GM12878 (cell line): ENCODE measurements around the gene FHOD3. TPM values are rescaled to one million over a fixed set of nuclear protein-coding genes. Genes with fewer than 3 reads are reported as not detected.

Experiments
- ATAC-seq: fragments of 200-7000 bp; cut with Tn5 transposase; 3 replicates; pipeline ENCODE4 v1.9.1; 2020; ENCODE audit warnings: mild to moderate bottlenecking, moderate library complexity
- BruUV-seq: library from RNA; stranded (reverse); fragments of 400-500 nt; replicated peaks from 2 replicates; lab custom pipeline; 2021; lab: Mats Ljungman, UMichigan
- CTCF ChIA-PET: fragments of 300-600 bp; sonication (Branson Sonifier 250); formaldehyde crosslinking; extraction: SDS; loops from one replicate; lab custom pipeline; 2021; ENCODE audit warnings: inconsistent platforms; lab: Yijun Ruan, JAX
- POLR2A ChIA-PET: fragments of 350-600 bp; formaldehyde crosslinking; extraction: SDS; loops from one replicate; lab custom pipeline; 2021; ENCODE audit warnings: inconsistent platforms; lab: Charles Lee
- RAD21 ChIA-PET: fragments of 300-600 bp; sonication (Branson Sonifier 250); formaldehyde crosslinking; loops from one replicate; lab custom pipeline; 2023; ENCODE audit warnings: antibody characterized with exemption; ENCODE audit not compliant: unreplicated experiment; lab: Charles Lee
- SMC1A ChIA-PET: fragments of 300-600 bp; sonication (Branson Sonifier 250); formaldehyde crosslinking; loops from one replicate; lab custom pipeline; 2023; ENCODE audit not compliant: unreplicated experiment, uncharacterized antibody; lab: Charles Lee
- DNase-seq: peaks from one replicate; pipeline ENCODE4 v3.0.0-alpha.2; 2011; ENCODE audit warnings: low read depth, low spot score
- FAIRE-seq: peaks from 3 replicates; lab custom pipeline; 2011; peaks lifted over from hg19 to GRCh38; lab: Jason Lieb, UNC
- H2AFZ ChIP-seq: 2 replicates; pipeline ENCODE4 v1.6.0; 2011; ENCODE audit warnings: low read depth, low read length, control low read depth; ENCODE audit not compliant: control insufficient read depth
- H3K27ac ChIP-seq: 2 replicates; pipeline ENCODE4 v1.5.1; 2011; ENCODE audit warnings: control low read depth; ENCODE audit not compliant: control insufficient read depth, insufficient read depth
- H3K27me3 ChIP-seq, 2 experiments: replicated peaks in 1 of 2; 2 replicates each; pipeline versions ENCODE4 v1.6.0 to v1.6.1; 2011; ENCODE audit warnings: low read length in 1 of 2; ENCODE audit not compliant: control insufficient read depth in 2 of 2, insufficient read depth in 2 of 2
- H3K36me3 ChIP-seq, 2 experiments: 2 replicates each; pipeline ENCODE4 v1.5.1; 2011; ENCODE audit warnings: low read length in 1 of 2; ENCODE audit not compliant: control insufficient read depth in 2 of 2, insufficient read depth in 2 of 2
- H3K4me1 ChIP-seq: 2 replicates; pipeline ENCODE4 v1.6.1; 2011; ENCODE audit warnings: mild to moderate bottlenecking, low read length, moderate library complexity, mixed read lengths; ENCODE audit not compliant: control insufficient read depth, insufficient read depth
- H3K4me2 ChIP-seq: 2 replicates; pipeline ENCODE4 v1.6.0; 2011; ENCODE audit warnings: control low read depth; ENCODE audit not compliant: control insufficient read depth, insufficient read depth
- H3K4me3 ChIP-seq: fragments of 200-600 bp; sonication (generic); 2 replicates; pipeline ENCODE4 v1.5.1; 2016
- H3K79me2 ChIP-seq: 2 replicates; pipeline ENCODE4 v1.6.0; 2011; ENCODE audit warnings: low read length; ENCODE audit not compliant: control insufficient read depth, insufficient read depth
- H3K9ac ChIP-seq: 2 replicates; pipeline ENCODE4 v1.8.0; 2011; ENCODE audit warnings: low read length, control low read depth, mixed read lengths; ENCODE audit not compliant: control insufficient read depth, insufficient read depth
- H3K9me3 ChIP-seq: replicated peaks from 3 replicates; pipeline ENCODE4 v1.5.1; 2011; ENCODE audit warnings: mild to moderate bottlenecking, low read length; ENCODE audit not compliant: control insufficient read depth, insufficient read depth
- H4K20me1 ChIP-seq: 2 replicates; pipeline ENCODE4 v1.6.0; 2011; ENCODE audit not compliant: control insufficient read depth, insufficient read depth
- ASH2L ChIP-seq: fragments of 300-600, 200-600 bp; sonication (generic); IDR thresholded peaks from 2 replicates; pipeline ENCODE4 v1.6.1; 2017; ENCODE audit warnings: low read depth, mild to moderate bottlenecking, borderline replicate concordance
- BRCA1 ChIP-seq: IDR thresholded peaks from 2 replicates; pipeline ENCODE4 v1.6.1; 2011; ENCODE audit warnings: low read depth, low read length, improper control_type of control experiment
- CTCF ChIP-seq, 3 experiments: IDR thresholded peaks in 2 of 3; conservative IDR thresholded peaks in 1 of 3; 2 replicates each; pipeline ENCODE4 v1.5.1; 2011; ENCODE audit warnings: low read depth in 3 of 3, low read length in 3 of 3, mild to moderate bottlenecking in 3 of 3, control low read depth in 2 of 3, moderate library complexity in 2 of 3, inconsistent platforms in 1 of 3, mixed read lengths in 1 of 3; ENCODE audit not compliant: control insufficient read depth in 2 of 3, insufficient read depth in 1 of 3; ENCODE audit errors: extremely low read depth in 1 of 3
- EP300 ChIP-seq, 2 experiments: fragments of 150-350 bp in 1 of 2; IDR thresholded peaks; 2 replicates each; pipeline ENCODE4 v1.6.1; 2011 to 2012; ENCODE audit warnings: low read depth in 2 of 2, low read length in 2 of 2, borderline replicate concordance in 1 of 2, improper control_type of control experiment in 1 of 2, inconsistent platforms in 1 of 2; ENCODE audit not compliant: control insufficient read depth in 1 of 2
- ESRRA ChIP-seq: IDR thresholded peaks from 2 replicates; pipeline ENCODE4 v1.6.1; 2012; ENCODE audit warnings: mild to moderate bottlenecking, low read length, improper control_type of control experiment
- JUNB ChIP-seq: IDR thresholded peaks from 2 replicates; pipeline ENCODE4 v1.6.1; 2016; ENCODE audit warnings: antibody characterized with exemption, mild to moderate bottlenecking
- NBN ChIP-seq: fragments of 450-650 bp; IDR thresholded peaks from 2 replicates; pipeline ENCODE4 v1.6.1; 2016
- NFXL1 ChIP-seq: fragments of 450-650 bp; IDR thresholded peaks from 2 replicates; pipeline ENCODE4 v1.6.1; 2017; ENCODE audit warnings: antibody characterized with exemption, mild to moderate bottlenecking, borderline replicate concordance
- PAX8 ChIP-seq: fragments of 450-650 bp; IDR thresholded peaks from 2 replicates; pipeline ENCODE4 v1.6.1; 2017; ENCODE audit warnings: mild to moderate bottlenecking, moderate library complexity
- SIX5 ChIP-seq: IDR thresholded peaks from 2 replicates; pipeline ENCODE4 v1.6.1; 2011; ENCODE audit warnings: mild to moderate bottlenecking, low read depth, low read length, moderate library complexity; ENCODE audit not compliant: severe bottlenecking
- SP1 ChIP-seq: IDR thresholded peaks from one replicate; pipeline ENCODE4 v1.6.1; 2011; ENCODE audit warnings: low read depth, low read length
- WRNIP1 ChIP-seq: IDR thresholded peaks from 2 replicates; pipeline ENCODE4 v1.6.1; 2011; ENCODE audit warnings: low read depth, low read length, improper control_type of control experiment, borderline replicate concordance
- WGBS: methylation state at CpG from one replicate; pipeline ENCODE4 v1.1.6; 2016; ENCODE audit warnings: low lambda C conversion rate; ENCODE audit not compliant: insufficient replicate concordance, insufficient coverage; ENCODE audit errors: missing lambda C conversion rate; 5-methylcytosine and 5-hydroxymethylcytosine counted together
- in situ Hi-C: fragments of 300-500 bp; cut with MboI; formaldehyde crosslinking; loops from 9 replicates; pipeline ENCODE4 v1.14.3; 2018; ENCODE audit warnings: mixed read lengths
- intact Hi-C: fragments of 100-400 bp; cut with micrococcal nuclease; formaldehyde crosslinking; loops from one replicate; pipeline ENCODE4 v1.14.2; 2022; ENCODE audit not compliant: unreplicated experiment
- polyA plus RNA-seq, 11 experiments: library from polyadenylated mRNA; depleted of rRNA in 4 of 11; unstranded in 6 of 11; stranded (reverse) in 5 of 11; fragments of >200 nt; fragmentation: Nextera tagmentation in 4 of 11; fragmentation: Illumina TruSeq in 1 of 11; extraction: Ambion mirVana in 4 of 11; extraction: Trizol in 1 of 11; gene quantifications; 1 replicate in 1 of 11; 2 replicates in 10 of 11; pipeline versions ENCODE4 v1.2.1 to v1.2.3, GENCODE V29; 2011 to 2016; ENCODE audit warnings: inconsistent platforms in 2 of 11, missing spikeins in 2 of 11, low read depth in 1 of 11
- total RNA-seq, 4 experiments: library from RNA; depleted of rRNA in 3 of 4; stranded (reverse); fragments of >200 nt in 3 of 4; fragmentation: Illumina TruSeq in 1 of 4; extraction: Trizol in 1 of 4; gene quantifications; 2 replicates each; pipeline versions ENCODE4 v1.2.1 to v1.2.3, GENCODE V29; 2013 to 2021

The FHOD3 gene
- total and polyA plus RNA-seq, 10 of the 15 experiments (the other 5 are each of a cell fraction or from before 2014, with no cell fraction given), result 0.77 to 26.7 (median 10.4) TPM

GRCh38 chr18:36613069-36613468 is 315.6 kb downstream of the FHOD3 start (continued):
- TF ChIP-seq ASH2L (no peak), ESRRA (no peak), BRCA1 (no peak)

- peaks cover 0 to 3% of the 10 kb centered on the region in 2 experiments; a peak in 2 of 4 replicates for H3K36me3 ChIP-seq
- RAD21 ChIA-PET, result no interaction called here
- H3K27me3 ChIP-seq, result no peaks in the 10 kb centered on the region
- ATAC-seq, result no peak
- no peak overlapping the region for H3K27ac ChIP-seq
- H3K4me3 ChIP-seq, result no peak overlapping the region
- in situ Hi-C loops, result no loop called here
- CTCF ChIA-PET, result no interaction called here
- BruUV-seq, result no TSS peak
- no peak overlapping the region for H3K9ac ChIP-seq
- no peak overlapping the region for H2AFZ ChIP-seq
- H3K4me1 ChIP-seq, result no peaks in the 10 kb centered on the region
- no peaks in the 10 kb centered on the region for H3K79me2 ChIP-seq
- FAIRE-seq, result no peak
- SMC1A ChIA-PET, result interaction anchor here (1.5 kb wide), 1 partner anchor 29 kb away, joined by 3 read pairs; no protein-coding TSS in a partner anchor
- no peak overlapping the region for H3K4me2 ChIP-seq
- H4K20me1 ChIP-seq, result no peaks in the 10 kb centered on the region
- 67% methylated on average over 3 of the region's 3 CpGs for WGBS
- intact Hi-C loops, result no loop called here
- POLR2A ChIA-PET, result no interaction called here
- DNase-seq, result no peak
- H3K9me3 ChIP-seq, result no peaks in the 10 kb centered on the region
- TF ChIP-seq WRNIP1 (no peak), CTCF (IDR thresholded peaks at IDR 0.05 in 2 of 3, conservative IDR thresholded peaks at IDR 0.05 in 1 of 3; ENCODE audit: control insufficient read depth in 2 of 3, extremely low read depth in 1 of 3, insufficient read depth in 1 of 3, low read depth in 3 of 3, low read length in 3 of 3) (no peak), SIX5 (no peak), PAX8 (no peak), SP1 (no peak), EP300 (IDR thresholded peaks at IDR 0.05; ENCODE audit: borderline replicate concordance in 1 of 2, control insufficient read depth in 1 of 2, low read depth in 2 of 2, low read length in 2 of 2) (no peak), NBN (no peak), NFXL1 (no peak), JUNB (no peak)
These were observed 316.3 kb downstream of the FHOD3 start for GRCh38 chr18:36613810-36614209.
